ENCODE data around the gene KRTAP3-3. TPM values are rescaled to one million over a fixed set of nuclear protein-coding genes. Genes with fewer than 3 reads are reported as not detected.
"Not testable (repeated sequence)": the region's sequence is repeated elsewhere in the genome, so short reads cannot be mapped to it uniquely, and the experiment has no call there.

Gene KRTAP3-3
- total RNA-seq, 1 experiment from 2014 or later = not detected

GRCh38 chr17:41001795-41002194 is 7.8 kb upstream of the KRTAP3-3 start (continued):
- TF ChIP-seq ZNF396 (CRISPR knock-in tag; IDR thresholded peaks at IDR 0.05; ENCODE audit: borderline replicate concordance) (no peak), ERG (CRISPR knock-in tag; IDR thresholded peaks at IDR 0.05) (no peak), CREM (CRISPR knock-in tag; IDR thresholded peaks at IDR 0.05) (no peak), SOX15 (CRISPR knock-in tag; IDR thresholded peaks at IDR 0.05) (no peak), TP53 (CRISPR knock-in tag; IDR thresholded peaks at IDR 0.05) (no peak), OVOL2 (CRISPR knock-in tag; IDR thresholded peaks at IDR 0.05; ENCODE audit: borderline replicate concordance) (no peak), ARID4B (CRISPR knock-in tag; IDR thresholded peaks at IDR 0.05; ENCODE audit: borderline replicate concordance) (no peak)

GRCh38 chr17:40999563-40999962 is 5.6 kb upstream of the KRTAP3-3 start, which contains the start of gene KRTAP3-2:
KRTAP3-2 (minus strand) TSS chr17:40999906; CDS start chr17:40999853, 53 bp downstream.
- H3K27ac Mint-ChIP-seq = not testable (repeated sequence)

GRCh38 chr17:40997361-40997760 is 3.4 kb upstream of the KRTAP3-3 start:
- POLR2A ChIA-PET = no interaction called here
- Mint-ChIP-seq H3K4me3 (no peak overlapping the region), H3K27ac (no peak overlapping the region), H3K27me3 (ENCODE audit: low read depth) (no peaks in the 10 kb centered on the region), H3K9me3 (no peaks in the 10 kb centered on the region), H3K36me3 (no peaks in the 10 kb centered on the region), H3K4me1 (peaks cover 7% of the 10 kb centered on the region; the same call in 1 of the 2 replicates)
- TF ChIP-seq CDX4 (CRISPR knock-in tag; IDR thresholded peaks at IDR 0.05; ENCODE audit: borderline replicate concordance) (no peak), GABPB1 (CRISPR knock-in tag; IDR thresholded peaks at IDR 0.05) (no peak)
- DNase-seq (ENCODE audit: low spot score) = no peak
- CTCF ChIA-PET = no interaction called here
- ATAC-seq = no peak

More at GRCh38 chr17:40999563-40999962, 5.6 kb upstream of the KRTAP3-3 start, which contains the start of gene KRTAP3-2:
- H3K9me3 Mint-ChIP-seq; CTCF ChIA-PET; H3K4me3 Mint-ChIP-seq; POLR2A ChIA-PET; ATAC-seq; H3K27me3 Mint-ChIP-seq (ENCODE audit: low read depth); H3K36me3 Mint-ChIP-seq; DNase-seq (ENCODE audit: low spot score); H3K4me1 Mint-ChIP-seq: not testable (repeated sequence)

GRCh38 chr17:40996829-40997228 is 2.9 kb upstream of the KRTAP3-3 start:
- Mint-ChIP-seq H3K27ac (no peak overlapping the region), H3K4me1 (peaks cover 7% of the 10 kb centered on the region; the same call in 1 of the 2 replicates), H3K9me3 (no peaks in the 10 kb centered on the region), H3K27me3 (ENCODE audit: low read depth) (no peaks in the 10 kb centered on the region), H3K4me3 (no peak overlapping the region), H3K36me3 (no peaks in the 10 kb centered on the region)
- ATAC-seq (no peak), DNase-seq (ENCODE audit: low spot score) (no peak)
- ChIA-PET CTCF (no interaction called here), POLR2A (no interaction called here)
- TF ChIP-seq TEAD1 (CRISPR knock-in tag; IDR thresholded peaks at IDR 0.05) (no peak), TCF7 (CRISPR knock-in tag; IDR thresholded peaks at IDR 0.05; ENCODE audit: low read depth) (no peak)

- Mint-ChIP-seq H3K27me3 (ENCODE audit: low read depth) (no peaks in the 10 kb centered on the region), H3K27ac (no peak overlapping the region), H3K4me1 (peaks cover 7% of the 10 kb centered on the region; the same call in 1 of the 2 replicates), H3K9me3 (peaks cover 6% of the 10 kb centered on the region), H3K36me3 (no peaks in the 10 kb centered on the region), H3K4me3 (no peak overlapping the region)
- no peak for ATAC-seq
- DNase-seq (ENCODE audit: low spot score) = no peak
- CTCF ChIA-PET = no interaction called here
- POLR2A ChIA-PET = no interaction called here
- no peak for TF ChIP-seq TEAD1 (CRISPR knock-in tag; IDR thresholded peaks at IDR 0.05)
- no peak for TF ChIP-seq FOXP4 (CRISPR knock-in tag; IDR thresholded peaks at IDR 0.05)
- no peak for TF ChIP-seq MLX (CRISPR knock-in tag; IDR thresholded peaks at IDR 0.05)
- TF ChIP-seq NR1H2 (CRISPR knock-in tag; IDR thresholded peaks at IDR 0.05) = no peak
- no peak for TF ChIP-seq RELA (CRISPR knock-in tag; IDR thresholded peaks at IDR 0.05; ENCODE audit: borderline replicate concordance)
- no peak for TF ChIP-seq E2F4 (CRISPR knock-in tag; IDR thresholded peaks at IDR 0.05; ENCODE audit: borderline replicate concordance, low read depth)
- no peak for TF ChIP-seq MYBL2 (CRISPR knock-in tag; IDR thresholded peaks at IDR 0.05)
- no peak for TF ChIP-seq OVOL2 (CRISPR knock-in tag; IDR thresholded peaks at IDR 0.05; ENCODE audit: borderline replicate concordance)
These were observed 1.2 kb upstream of the KRTAP3-3 start for GRCh38 chr17:40995116-40995515.

Measured in WTC11 (cell line).